ENCODE results near the gene LARGE1. TPM values are rescaled to one million over a fixed set of nuclear protein-coding genes. Genes with fewer than 3 reads are reported as not detected.

Gene LARGE1
- total and polyA plus RNA-seq, 2 of the 4 experiments (the other 2 are of a cell fraction): 6.2 to 12.4 TPM

- Histone ChIP-seq H3K4me3 (ENCODE audit: insufficient read depth, low read depth, low read length) (no peak overlapping the region), H3K79me1 (ENCODE audit: low read depth in 1 of 2, low read length in 2 of 2) (no peaks in the 10 kb centered on the region), H3K27ac (ENCODE audit: insufficient read depth, low read length) (no peak overlapping the region), H2BK120ac (ENCODE audit: low read depth, low read length) (no peak overlapping the region), H3K9ac (ENCODE audit: low read depth, low read length) (no peak overlapping the region), H3K23ac (ENCODE audit: low read depth, low read length) (no peak overlapping the region), H3K4me1 (ENCODE audit: control insufficient read depth, insufficient read depth, low read length) (0 out of 2 replicates have a peak, but pooled peaks cover 2% of the 10 kb centered on the region), H3K18ac (ENCODE audit: low read depth, low read length) (no peak overlapping the region), H4K5ac (ENCODE audit: low read depth, low read length) (no peak overlapping the region), H2BK15ac (ENCODE audit: low read depth, low read length) (no peak overlapping the region), H4K20me1 (ENCODE audit: insufficient read depth, low read length) (no peaks in the 10 kb centered on the region), H2AK9ac (replicated peaks; ENCODE audit: low read depth, low read length, poor library complexity) (no peak overlapping the region), H2BK20ac (ENCODE audit: low read depth, low read length) (no peak overlapping the region), H3K56ac (ENCODE audit: extremely low read depth, insufficient read depth, low read length) (no peak overlapping the region), H3K14ac (replicated peaks; ENCODE audit: low read depth, low read length) (no peak overlapping the region), H2AK5ac (ENCODE audit: low read depth, low read length) (no peak overlapping the region), H4K91ac (ENCODE audit: insufficient read depth, low read depth, low read length) (no peak overlapping the region), H3K27me3 (ENCODE audit: control insufficient read depth, insufficient read depth, low read length) (no peaks in the 10 kb centered on the region), H3K36me3 (ENCODE audit: control insufficient read depth, insufficient read depth, low read length) (peaks cover 2% of the 10 kb centered on the region; the same call in 1 of the 2 replicates), H3K9me3 (ENCODE audit: control insufficient read depth, insufficient read depth, low read length) (no peaks in the 10 kb centered on the region), H2AFZ (replicated peaks; ENCODE audit: low read length, poor library complexity) (no peak overlapping the region), H3K9me1 (ENCODE audit: insufficient read depth, low read length) (no peaks in the 10 kb centered on the region), H4K8ac (ENCODE audit: low read depth in 2 of 2, low read length in 2 of 2) (no peak overlapping the region), H3K4ac (ENCODE audit: low read depth, low read length) (no peak overlapping the region), H2BK5ac (ENCODE audit: low read depth, low read length, poor library complexity, severe bottlenecking) (no peak overlapping the region), H3K4me2 (ENCODE audit: low read depth, low read length) (no peak overlapping the region)
- CTCF ChIA-PET: no interaction called here
- intact Hi-C loops (cut with micrococcal nuclease): no loop called here
- POLR2A ChIA-PET (ENCODE audit: unreplicated experiment): no interaction called here
- 95% methylated on average over 4 of the region's 10 CpGs; no CpG with 5 or more reads in 1 of the 2 experiments for WGBS, 2 experiments (ENCODE audit: extremely low coverage in 2 of 2, insufficient read length in 1 of 2)
- TF ChIP-seq CEBPB (IDR thresholded peaks at IDR 0.05; ENCODE audit: low read depth, low read length): no peak
- TF ChIP-seq, protein P1, sequence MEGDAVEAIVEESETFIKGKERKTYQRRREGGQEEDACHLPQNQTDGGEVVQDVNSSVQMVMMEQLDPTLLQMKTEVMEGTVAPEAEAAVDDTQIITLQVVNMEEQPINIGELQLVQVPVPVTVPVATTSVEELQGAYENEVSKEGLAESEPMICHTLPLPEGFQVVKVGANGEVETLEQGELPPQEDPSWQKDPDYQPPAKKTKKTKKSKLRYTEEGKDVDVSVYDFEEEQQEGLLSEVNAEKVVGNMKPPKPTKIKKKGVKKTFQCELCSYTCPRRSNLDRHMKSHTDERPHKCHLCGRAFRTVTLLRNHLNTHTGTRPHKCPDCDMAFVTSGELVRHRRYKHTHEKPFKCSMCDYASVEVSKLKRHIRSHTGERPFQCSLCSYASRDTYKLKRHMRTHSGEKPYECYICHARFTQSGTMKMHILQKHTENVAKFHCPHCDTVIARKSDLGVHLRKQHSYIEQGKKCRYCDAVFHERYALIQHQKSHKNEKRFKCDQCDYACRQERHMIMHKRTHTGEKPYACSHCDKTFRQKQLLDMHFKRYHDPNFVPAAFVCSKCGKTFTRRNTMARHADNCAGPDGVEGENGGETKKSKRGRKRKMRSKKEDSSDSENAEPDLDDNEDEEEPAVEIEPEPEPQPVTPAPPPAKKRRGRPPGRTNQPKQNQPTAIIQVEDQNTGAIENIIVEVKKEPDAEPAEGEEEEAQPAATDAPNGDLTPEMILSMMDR (conservative IDR thresholded peaks at IDR 0.05; ENCODE audit: low read depth, low read length): no peak
- no peak for TF ChIP-seq POLR2A (IDR thresholded peaks at IDR 0.05; ENCODE audit: low read depth, low read length)
- no peak for TF ChIP-seq SMC3 (IDR thresholded peaks at IDR 0.05; ENCODE audit: low read depth, low read length)
- TF ChIP-seq NFE2L2 (IDR thresholded peaks at IDR 0.05; ENCODE audit: low read depth, low read length): no peak
- TF ChIP-seq CHD1 (IDR thresholded peaks at IDR 0.05; ENCODE audit: low read depth, low read length): no peak
- no peak for TF ChIP-seq MAZ (IDR thresholded peaks at IDR 0.05; ENCODE audit: borderline replicate concordance, low read depth, low read length)
- no peak for TF ChIP-seq BHLHE40 (IDR thresholded peaks at IDR 0.05; ENCODE audit: low read depth, low read length)
- TF ChIP-seq MAFK (IDR thresholded peaks at IDR 0.05; ENCODE audit: low read depth, low read length): no peak
- no peak for TF ChIP-seq RAD21 (IDR thresholded peaks at IDR 0.05; ENCODE audit: low read length)
- TF ChIP-seq, protein P2, sequence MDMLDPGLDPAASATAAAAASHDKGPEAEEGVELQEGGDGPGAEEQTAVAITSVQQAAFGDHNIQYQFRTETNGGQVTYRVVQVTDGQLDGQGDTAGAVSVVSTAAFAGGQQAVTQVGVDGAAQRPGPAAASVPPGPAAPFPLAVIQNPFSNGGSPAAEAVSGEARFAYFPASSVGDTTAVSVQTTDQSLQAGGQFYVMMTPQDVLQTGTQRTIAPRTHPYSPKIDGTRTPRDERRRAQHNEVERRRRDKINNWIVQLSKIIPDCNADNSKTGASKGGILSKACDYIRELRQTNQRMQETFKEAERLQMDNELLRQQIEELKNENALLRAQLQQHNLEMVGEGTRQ (IDR thresholded peaks at IDR 0.05; ENCODE audit: low read depth, low read length): no peak
- no peak for TF ChIP-seq RFX5 (IDR thresholded peaks at IDR 0.05; ENCODE audit: low read depth, low read length)
- TF ChIP-seq RCOR1 (IDR thresholded peaks at IDR 0.05; ENCODE audit: insufficient replicate concordance, low read length): no peak
- TF ChIP-seq MXI1 (IDR thresholded peaks at IDR 0.05; ENCODE audit: borderline replicate concordance, low read depth, low read length): no peak
- TF ChIP-seq ELK1 (IDR thresholded peaks at IDR 0.05; ENCODE audit: borderline replicate concordance, low read depth, low read length): no peak
- TF ChIP-seq FOS (IDR thresholded peaks at IDR 0.05; ENCODE audit: low read depth, low read length): no peak
- dilution Hi-C loops (cut with HindIII; ENCODE audit: low sequenced_read_pairs, unreplicated experiment): no loop called here
- ATAC-seq (ENCODE audit: low read depth) (no peak), DNase-seq (no peak)
- in situ Hi-C loops (cut with MboI; ENCODE audit: low sequenced_read_pairs): no loop called here
- no TSS peak for BruUV-seq (replicated peaks)
Measured at GRCh38 chr22:33337524-33337923, 582.8 kb downstream of the LARGE1 start.

All from IMR-90 (cell line).